NCI-H748 (cell line): ENCODE results near the gene PARD3B.

Source experiments
- DNase-seq: peaks from one replicate; lab custom pipeline; 2025; ENCODE audit not compliant: unreplicated experiment; lab: John Stamatoyannopoulos, UW

PARD3B gene

GRCh38 chr2:205425102-205425501 lies 879.8 kb downstream of the PARD3B start:
- no peak for DNase-seq

DNA sequence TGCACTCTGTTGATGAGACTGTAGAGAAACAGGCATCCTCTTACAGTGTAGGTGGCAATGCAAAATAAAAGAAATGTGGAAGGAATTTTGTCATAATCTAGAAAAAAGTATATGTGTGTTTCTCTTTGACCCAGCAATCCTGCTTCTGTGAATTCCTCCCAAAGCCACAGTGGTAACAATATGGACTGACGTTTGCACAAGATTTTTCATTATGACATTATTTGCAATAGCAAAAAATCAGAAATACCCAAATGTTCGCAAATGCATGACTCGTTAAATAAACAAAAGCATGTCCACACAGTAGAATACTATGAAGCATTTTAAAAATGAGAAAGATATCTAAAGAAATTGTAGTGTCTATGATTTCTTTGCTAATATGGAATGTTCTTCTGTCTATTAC lies 881.8 kb downstream of the PARD3B start:
- DNase-seq, result no peak

GRCh38 chr2:205428811-205429210 lies 883.5 kb downstream of the PARD3B start:
- no peak for DNase-seq

GRCh38 chr2:205435970-205436369 lies 890.7 kb downstream of the PARD3B start:
- DNase-seq, result no peak

DNA sequence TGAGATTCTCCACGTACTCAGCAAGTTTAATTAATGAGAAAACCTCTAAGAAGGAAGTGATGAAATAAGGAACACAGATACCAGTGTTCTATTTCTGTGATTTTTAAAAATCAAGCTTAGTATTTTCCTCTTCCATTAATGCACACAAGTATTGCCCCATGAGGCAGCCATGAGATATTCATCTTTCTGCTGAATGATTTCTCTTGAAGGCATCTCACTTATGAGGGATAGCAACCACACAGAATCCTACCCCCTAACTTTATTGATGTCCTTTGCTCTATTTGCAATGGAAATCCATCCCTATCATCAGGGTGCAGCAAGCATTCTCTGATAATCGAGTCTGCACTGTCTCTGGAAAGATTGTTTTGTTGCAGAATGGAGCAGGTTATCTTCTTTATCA lies 893.0 kb downstream of the PARD3B start:
- no peak for DNase-seq

DNA sequence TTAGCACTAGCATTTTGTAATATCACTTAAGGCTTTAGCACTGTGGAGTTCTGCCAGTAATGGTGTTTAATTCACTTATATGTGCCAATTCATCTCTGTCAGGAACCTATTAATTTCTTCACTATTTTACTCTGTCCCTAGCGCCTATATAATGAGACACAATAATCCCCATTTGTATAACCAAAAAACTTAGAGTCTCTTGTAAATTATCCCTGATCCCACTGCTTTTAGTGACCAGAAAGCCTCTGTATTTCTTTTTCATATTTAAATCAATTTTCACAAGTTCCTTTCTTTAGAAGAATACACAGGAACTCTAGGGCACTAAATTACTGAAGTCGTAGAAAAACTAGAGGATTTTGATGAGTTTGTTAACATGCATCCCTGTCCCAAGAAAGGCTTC lies 894.3 kb downstream of the PARD3B start:
- no peak for DNase-seq

- DNase-seq, result no peak
These were observed 896.2 kb downstream of the PARD3B start for GRCh38 chr2:205441524-205441923.

GRCh38 chr2:205448189-205448588 lies 902.9 kb downstream of the PARD3B start:
- DNase-seq, result no peak

DNA sequence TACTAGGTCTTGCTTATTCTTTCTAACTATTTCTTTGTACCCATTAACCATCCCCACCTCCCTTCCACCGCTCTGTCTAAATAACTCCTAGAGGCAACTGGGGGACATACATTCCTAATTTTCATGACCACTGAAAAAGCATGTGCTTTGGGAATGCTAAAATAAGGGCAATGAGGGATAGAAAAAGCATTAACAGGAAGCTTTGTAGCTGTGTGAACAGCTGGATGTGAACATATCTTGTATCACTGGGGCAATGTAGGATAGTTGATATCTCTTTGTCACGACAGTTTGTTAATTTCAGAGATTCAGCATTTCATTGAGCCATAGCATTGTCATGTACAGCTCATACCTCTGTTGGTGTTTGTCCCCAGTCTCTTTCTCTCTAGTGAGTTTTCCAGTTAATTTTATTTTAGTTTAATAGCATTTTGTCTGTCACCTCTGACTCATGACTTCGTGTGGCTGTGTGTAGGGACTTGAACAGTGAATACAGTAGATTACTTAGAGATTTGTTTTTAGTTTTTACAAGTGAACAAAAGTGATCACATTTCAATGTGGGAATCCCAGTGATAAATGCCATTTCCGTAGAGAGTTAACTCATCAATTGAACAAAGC lies 906.7 kb downstream of the PARD3B start:
- DNase-seq, result no peak

- DNase-seq, result no peak
These were observed 907.9 kb downstream of the PARD3B start for GRCh38 chr2:205453202-205453601.

DNA sequence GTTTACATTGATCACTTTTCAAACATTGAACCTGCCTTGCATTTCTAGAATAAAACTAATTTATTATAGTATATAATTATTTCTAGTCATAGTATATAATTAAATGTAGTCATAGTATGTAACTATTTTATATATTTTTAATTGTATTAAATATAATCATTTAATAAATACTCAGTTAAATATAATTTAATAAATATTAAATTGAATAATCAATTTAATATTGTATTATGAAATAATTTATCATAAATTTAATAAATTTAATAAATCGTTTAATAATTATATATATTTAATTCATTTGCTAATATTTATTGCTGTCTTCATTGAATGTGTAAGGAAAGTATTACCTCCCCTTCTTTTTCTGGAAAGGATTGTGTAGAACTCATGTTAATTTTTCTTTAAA lies 911.4 kb downstream of the PARD3B start:
- no peak for DNase-seq

- no peak for DNase-seq
These were observed 914.9 kb downstream of the PARD3B start for GRCh38 chr2:205460217-205460616.

DNA sequence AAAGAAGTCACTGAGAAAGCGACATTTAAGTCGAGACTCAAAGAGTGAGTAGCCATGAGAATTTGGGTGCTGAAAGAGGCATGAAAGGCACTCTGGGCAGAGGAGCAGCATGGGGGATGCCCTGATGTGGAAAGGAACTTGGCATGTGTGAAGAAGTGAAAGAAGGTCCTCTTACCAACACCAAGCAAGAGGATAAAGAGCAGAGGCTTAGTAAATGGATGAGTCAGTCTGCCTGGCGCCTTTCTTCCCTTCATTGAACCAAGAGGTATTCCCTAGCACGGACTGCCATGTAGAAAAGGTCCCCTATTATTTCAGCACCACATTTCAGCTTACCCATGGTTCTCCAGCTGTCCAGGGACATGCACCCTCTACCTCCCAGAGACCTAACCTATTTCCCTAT lies 915.9 kb downstream of the PARD3B start:
- DNase-seq, result no peak

DNA sequence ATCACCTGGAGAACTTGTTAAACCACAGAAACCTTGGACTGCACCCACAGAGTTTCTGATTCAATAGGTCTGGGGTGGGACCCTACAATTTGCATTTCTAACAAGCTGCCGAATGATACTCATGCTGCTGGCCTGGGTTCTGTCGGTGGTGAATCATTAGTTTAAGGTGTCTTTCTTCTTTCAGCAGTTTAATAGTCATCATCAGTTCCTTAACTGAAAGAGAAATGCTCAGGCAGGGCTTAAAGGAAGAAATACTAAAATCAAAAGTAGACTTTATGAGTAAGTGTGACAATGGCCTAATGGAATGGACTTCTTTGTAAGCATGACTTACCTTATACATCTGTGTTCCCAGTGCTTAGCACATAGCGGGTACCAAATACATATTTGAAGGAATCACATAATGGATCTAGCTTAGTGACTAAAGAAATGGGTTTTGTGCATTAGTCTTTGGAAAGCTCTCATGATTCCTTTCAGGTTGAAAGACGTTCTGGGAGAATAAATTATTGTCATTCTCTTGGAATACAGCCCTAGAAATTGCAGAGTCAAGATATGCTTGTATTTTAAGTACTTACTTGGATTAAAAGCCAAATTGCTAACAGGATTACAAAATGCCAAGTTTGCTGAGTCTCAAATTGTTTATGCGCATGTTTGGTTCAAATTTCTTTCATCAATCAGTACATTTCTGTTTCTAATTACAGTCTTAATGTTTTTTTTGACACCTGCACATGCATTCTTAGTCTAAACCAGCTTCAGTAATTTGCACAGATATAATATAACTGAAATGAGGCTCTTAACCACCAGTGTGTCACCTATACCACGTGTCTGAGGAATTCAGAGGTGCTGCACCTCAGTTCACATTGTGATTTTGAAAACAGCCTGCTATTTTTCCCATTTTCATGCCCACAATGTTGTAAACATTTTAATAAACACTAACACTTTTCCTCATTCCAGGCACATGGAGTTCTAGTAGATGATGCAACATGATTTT lies 916.7 kb downstream of the PARD3B start:
- DNase-seq, result no peak

- DNase-seq, result no peak
These were observed 917.5 kb downstream of the PARD3B start for GRCh38 chr2:205462681-205463345.

- DNase-seq, result no peak
These were observed 918.3 kb downstream of the PARD3B start for GRCh38 chr2:205463466-205464025.

DNA sequence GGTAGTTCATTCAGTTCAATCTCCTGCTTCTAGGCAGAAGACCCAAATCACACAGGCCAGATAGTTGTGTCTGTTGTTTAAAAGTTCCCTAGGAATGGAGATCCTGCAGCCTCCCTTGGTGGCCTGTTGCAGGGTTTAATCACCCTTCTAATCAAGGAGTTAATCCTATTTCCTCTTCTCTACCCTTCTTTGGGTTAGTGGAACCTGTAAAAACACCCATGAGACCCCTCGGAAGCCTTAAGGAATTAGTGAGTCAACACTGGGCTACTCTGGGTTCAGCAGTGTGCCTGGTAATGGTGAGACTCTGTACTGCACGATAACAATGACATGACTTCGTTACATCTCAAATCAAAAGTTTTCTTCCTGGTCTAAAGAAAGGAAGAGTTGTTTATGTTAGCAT lies 919.4 kb downstream of the PARD3B start:
- DNase-seq, result no peak

DNA sequence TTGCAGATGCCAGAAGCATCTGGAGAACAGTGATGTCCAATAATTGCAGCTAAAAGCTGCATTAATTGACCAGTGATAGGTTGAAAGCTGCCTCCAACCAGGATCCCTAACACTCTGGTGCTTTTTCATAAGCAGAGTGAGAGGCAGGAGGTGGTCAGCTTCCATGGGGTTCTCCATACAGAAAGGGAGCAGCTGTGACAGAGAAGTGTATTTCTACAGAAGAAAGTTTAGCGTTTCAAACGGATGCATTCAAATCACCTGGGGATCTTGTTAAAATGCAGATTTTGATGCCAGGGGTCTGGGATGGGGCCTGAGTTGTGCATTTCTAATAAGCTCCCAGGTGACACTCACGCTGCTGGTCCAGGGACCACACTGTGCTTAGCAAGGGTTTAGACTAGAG lies 920.5 kb downstream of the PARD3B start:
- no peak for DNase-seq

- no peak for DNase-seq
These were observed 926.5 kb downstream of the PARD3B start for GRCh38 chr2:205471776-205472175.

DNA sequence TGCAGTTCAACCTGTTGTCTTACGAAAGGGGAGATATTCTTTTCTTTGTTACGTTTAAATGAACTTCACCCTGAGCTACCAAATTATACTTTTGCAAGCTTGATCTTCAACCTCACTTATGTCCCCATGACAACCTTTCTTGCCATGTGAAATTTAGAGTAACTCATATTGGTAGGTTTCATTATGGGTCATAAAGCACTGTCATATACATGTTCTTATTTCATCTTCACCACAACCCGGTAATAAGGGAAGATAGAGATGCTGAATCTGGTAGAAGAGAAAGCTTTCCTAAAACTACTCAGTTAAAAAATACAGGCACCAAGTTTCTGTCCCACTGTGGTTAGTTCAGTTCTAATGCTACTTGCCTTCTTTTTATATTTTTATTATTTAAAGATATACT lies 928.5 kb downstream of the PARD3B start:
- DNase-seq, result no peak

- no peak for DNase-seq
These were observed 929.6 kb downstream of the PARD3B start for GRCh38 chr2:205474741-205475415.
